ENCODE data around the gene RAB10. TPM values are rescaled to one million over a fixed set of nuclear protein-coding genes. Genes with fewer than 3 reads are reported as not detected.

RAB10 gene
- total RNA-seq, 4 donors from 2014 or later, result 91.9 to 117 (median 103) TPM

DNA sequence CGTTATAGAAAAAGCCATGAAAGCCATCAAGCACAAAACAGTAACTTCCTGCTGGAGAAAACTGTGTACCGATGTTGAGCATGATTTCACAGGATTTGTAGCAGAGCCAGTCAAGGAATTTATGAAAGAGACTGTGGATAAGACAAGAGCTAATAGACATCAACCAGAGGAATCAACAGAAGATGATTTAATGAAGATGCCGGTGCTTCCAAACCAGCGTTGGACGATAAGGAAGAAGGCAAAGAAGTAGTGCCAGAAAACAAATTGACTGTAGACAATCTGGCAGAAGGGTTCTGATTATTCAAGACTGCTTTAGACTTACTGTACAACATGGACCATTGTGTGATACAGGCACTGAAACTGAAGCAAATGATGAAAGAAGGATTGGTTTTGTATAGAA is 89.5 kb downstream of the RAB10 start:
- peaks cover 0 to 10% of the 10 kb centered on the region in 2 donors for H3K36me3 ChIP-seq
- no peak overlapping the region for H3K27ac ChIP-seq
- no peaks in the 10 kb centered on the region for H3K9me3 ChIP-seq
- ATAC-seq, result no peak
- 68 to 70% methylated on average over 4 to 5 of the region's 5 CpGs for WGBS, 2 donors (ENCODE audit: low coverage in 1 of 2)
- no peaks in the 10 kb centered on the region for H3K27me3 ChIP-seq
- no peak overlapping the region for H3K4me3 ChIP-seq
- H3K4me1 ChIP-seq, result peaks cover 0 to 33% (median 0%) of the 10 kb centered on the region in 3 donors
- TF ChIP-seq, protein P1, sequence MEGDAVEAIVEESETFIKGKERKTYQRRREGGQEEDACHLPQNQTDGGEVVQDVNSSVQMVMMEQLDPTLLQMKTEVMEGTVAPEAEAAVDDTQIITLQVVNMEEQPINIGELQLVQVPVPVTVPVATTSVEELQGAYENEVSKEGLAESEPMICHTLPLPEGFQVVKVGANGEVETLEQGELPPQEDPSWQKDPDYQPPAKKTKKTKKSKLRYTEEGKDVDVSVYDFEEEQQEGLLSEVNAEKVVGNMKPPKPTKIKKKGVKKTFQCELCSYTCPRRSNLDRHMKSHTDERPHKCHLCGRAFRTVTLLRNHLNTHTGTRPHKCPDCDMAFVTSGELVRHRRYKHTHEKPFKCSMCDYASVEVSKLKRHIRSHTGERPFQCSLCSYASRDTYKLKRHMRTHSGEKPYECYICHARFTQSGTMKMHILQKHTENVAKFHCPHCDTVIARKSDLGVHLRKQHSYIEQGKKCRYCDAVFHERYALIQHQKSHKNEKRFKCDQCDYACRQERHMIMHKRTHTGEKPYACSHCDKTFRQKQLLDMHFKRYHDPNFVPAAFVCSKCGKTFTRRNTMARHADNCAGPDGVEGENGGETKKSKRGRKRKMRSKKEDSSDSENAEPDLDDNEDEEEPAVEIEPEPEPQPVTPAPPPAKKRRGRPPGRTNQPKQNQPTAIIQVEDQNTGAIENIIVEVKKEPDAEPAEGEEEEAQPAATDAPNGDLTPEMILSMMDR (IDR thresholded peaks at IDR 0.05), result no peak
- no peak for TF ChIP-seq EP300 (IDR thresholded peaks at IDR 0.05)
- TF ChIP-seq POLR2A (IDR thresholded peaks at IDR 0.05), result no peak
- TF ChIP-seq POLR2AphosphoS5 (IDR thresholded peaks at IDR 0.05), result no peak

DNA sequence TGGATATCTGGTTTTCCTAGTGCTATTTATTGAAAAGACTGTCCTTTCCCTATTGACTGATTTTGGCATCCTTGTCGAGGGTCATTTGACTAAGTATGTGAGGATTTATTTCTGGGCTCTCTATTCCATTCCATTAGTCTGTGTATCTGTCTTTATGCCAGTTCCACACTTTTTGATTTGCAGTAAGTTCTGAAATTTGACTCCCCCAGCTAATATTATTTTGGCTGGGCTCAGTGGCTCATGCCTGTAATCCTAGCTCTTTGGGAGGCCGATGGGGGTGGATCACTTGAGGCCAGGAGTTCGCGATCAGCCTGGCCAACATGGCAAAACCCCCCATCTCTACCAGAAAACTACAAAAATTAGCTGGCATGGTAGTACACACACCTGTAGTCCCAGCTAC is 92.2 kb downstream of the RAB10 start:
- peaks cover 0 to 10% (median 0%) of the 10 kb centered on the region in 3 donors for H3K4me1 ChIP-seq
- H3K9me3 ChIP-seq, result no peaks in the 10 kb centered on the region
- H3K27me3 ChIP-seq, result no peaks in the 10 kb centered on the region
- no peak overlapping the region for H3K27ac ChIP-seq
- WGBS, 2 donors (ENCODE audit: low coverage in 1 of 2), result 53 to 57% methylated on average over 1 to 4 of the region's 4 CpGs
- TF ChIP-seq POLR2AphosphoS5 (IDR thresholded peaks at IDR 0.05) (no peak), EP300 (IDR thresholded peaks at IDR 0.05) (no peak), POLR2A (IDR thresholded peaks at IDR 0.05) (no peak)
- TF ChIP-seq, protein P1 (IDR thresholded peaks at IDR 0.05), result no peak
- peaks cover 0 to 27% of the 10 kb centered on the region in 2 donors for H3K36me3 ChIP-seq
- no peak for ATAC-seq
- no peak overlapping the region for H3K4me3 ChIP-seq

DNA sequence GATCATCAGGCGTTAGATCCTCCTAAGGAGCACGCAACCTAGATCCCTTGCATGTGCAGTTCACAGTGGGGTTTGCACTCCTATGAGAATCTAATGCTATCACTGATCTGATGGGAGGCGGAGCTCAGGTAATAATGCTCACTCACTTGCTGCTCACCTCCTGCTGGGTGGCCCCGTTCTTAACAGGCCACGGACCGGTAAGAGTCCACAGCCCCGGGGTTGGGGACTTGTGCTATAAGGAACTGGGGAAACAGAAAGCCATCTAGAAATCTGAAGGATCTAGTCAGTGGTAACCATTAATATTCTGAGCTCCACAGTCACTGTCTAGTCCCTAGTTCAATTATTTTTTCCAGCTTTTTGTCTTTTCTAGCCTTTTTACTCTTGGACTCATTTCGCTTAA is 94.3 kb downstream of the RAB10 start:
- no peak for ATAC-seq
- TF ChIP-seq EP300 (IDR thresholded peaks at IDR 0.05), result no peak
- TF ChIP-seq POLR2AphosphoS5 (IDR thresholded peaks at IDR 0.05), result no peak
- TF ChIP-seq, protein P1 (IDR thresholded peaks at IDR 0.05), result no peak
- no peak for TF ChIP-seq POLR2A (IDR thresholded peaks at IDR 0.05)
- no peak overlapping the region for H3K4me3 ChIP-seq
- H3K27ac ChIP-seq, result no peak overlapping the region
- 96 to 98% methylated on average over 4 to 6 of the region's 8 CpGs for WGBS, 2 donors (ENCODE audit: low coverage in 1 of 2)
- no peaks in the 10 kb centered on the region for H3K9me3 ChIP-seq
- peaks cover 0 to 10% (median 0%) of the 10 kb centered on the region in 3 donors for H3K4me1 ChIP-seq
- no peaks in the 10 kb centered on the region for H3K27me3 ChIP-seq
- H3K36me3 ChIP-seq, result peaks cover 0 to 32% of the 10 kb centered on the region in 2 donors

DNA sequence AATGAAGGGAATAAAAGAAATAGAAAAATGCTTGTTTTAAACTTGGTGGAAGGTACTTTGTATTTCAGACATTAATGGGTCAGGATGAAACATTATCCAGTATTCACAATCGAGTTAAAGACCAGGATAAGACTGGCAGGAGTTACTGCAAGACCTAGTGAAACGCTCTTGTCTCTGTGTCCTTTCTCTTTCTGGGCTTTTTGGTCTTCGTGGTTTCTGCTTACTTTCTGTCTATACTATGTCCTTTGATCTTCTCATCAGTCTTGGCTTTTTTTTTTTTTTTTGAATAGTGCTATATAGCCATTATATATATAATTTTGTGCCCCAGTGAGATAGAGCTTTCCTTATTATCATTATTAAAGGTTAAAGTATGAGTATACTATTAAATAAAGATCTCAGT is 96.9 kb downstream of the RAB10 start:
- H3K4me3 ChIP-seq, result no peak overlapping the region
- no peaks in the 10 kb centered on the region for H3K9me3 ChIP-seq
- H3K27me3 ChIP-seq, result no peaks in the 10 kb centered on the region
- no peak overlapping the region for H3K27ac ChIP-seq
- 73 to 81% methylated on average over 3 of the region's 3 CpGs for WGBS, 2 donors (ENCODE audit: low coverage in 1 of 2)
- ATAC-seq, result no peak
- peaks cover 0 to 9% (median 0%) of the 10 kb centered on the region in 3 donors for H3K4me1 ChIP-seq
- H3K36me3 ChIP-seq, result peaks cover 0 to 56% of the 10 kb centered on the region in 2 donors
- no peak for TF ChIP-seq EP300 (IDR thresholded peaks at IDR 0.05)
- TF ChIP-seq POLR2A (IDR thresholded peaks at IDR 0.05), result no peak
- TF ChIP-seq, protein P1 (IDR thresholded peaks at IDR 0.05), result no peak
- no peak for TF ChIP-seq POLR2AphosphoS5 (IDR thresholded peaks at IDR 0.05)

DNA sequence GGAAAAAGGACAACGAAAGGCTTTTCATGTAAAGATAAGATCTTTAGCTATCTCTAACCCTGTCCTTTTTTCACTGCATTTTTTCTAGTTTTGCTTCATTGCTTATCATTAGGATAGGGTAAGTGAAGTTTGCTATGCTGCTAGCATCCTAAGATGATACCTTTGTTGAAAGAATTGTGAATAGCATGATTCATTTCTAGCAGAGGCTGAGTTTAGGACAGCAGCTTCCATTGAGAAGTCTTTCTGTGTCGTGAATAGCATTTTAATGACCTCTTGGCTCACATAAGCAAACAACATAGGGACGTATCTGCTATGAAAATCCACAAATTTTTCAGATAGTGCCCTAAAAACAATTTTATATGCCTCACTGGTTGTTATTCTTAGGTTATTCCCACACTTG is 102.6 kb downstream of the RAB10 start:
- H3K27me3 ChIP-seq, result no peaks in the 10 kb centered on the region
- peaks cover 0 to 41% of the 10 kb centered on the region in 2 donors for H3K36me3 ChIP-seq
- peaks cover 0 to 11% (median 0%) of the 10 kb centered on the region in 3 donors for H3K4me1 ChIP-seq
- TF ChIP-seq EP300 (IDR thresholded peaks at IDR 0.05) (no peak), POLR2AphosphoS5 (IDR thresholded peaks at IDR 0.05) (no peak), POLR2A (IDR thresholded peaks at IDR 0.05) (no peak)
- TF ChIP-seq, protein P1 (IDR thresholded peaks at IDR 0.05), result no peak
- WGBS, 2 donors (ENCODE audit: low coverage in 1 of 2), result 42 to 50% methylated on average over 3 of the region's 3 CpGs
- no peaks in the 10 kb centered on the region for H3K9me3 ChIP-seq
- ATAC-seq, result no peak
- no peak overlapping the region for H3K4me3 ChIP-seq
- no peak overlapping the region for H3K27ac ChIP-seq
